SK-N-SH treated with all-trans-retinoic acid at 6 μM for 48 hours (cell line): ENCODE results near the gene TRIM66.

Source experiments
- ESRRG ChIP-seq: fragments of 250-450 bp; sonication (Bioruptor Pico); IDR thresholded peaks from 2 replicates; pipeline ENCODE4 v1.6.1; 2021; ENCODE audit warnings: mild to moderate bottlenecking
- PPARA ChIP-seq: fragments of 250-450 bp; sonication (Bioruptor Pico); IDR thresholded peaks from 2 replicates; pipeline ENCODE4 v1.5.0; 2020; ENCODE audit warnings: mild to moderate bottlenecking, borderline replicate concordance
- ZFP3 ChIP-seq: fragments of 250-450 bp; sonication (Bioruptor Pico); IDR thresholded peaks from 2 replicates; pipeline ENCODE4 v1.5.0; 2020; ENCODE audit warnings: mild to moderate bottlenecking, moderate library complexity
- ZFP30 ChIP-seq: fragments of 450-650 bp; formaldehyde crosslinking; IDR thresholded peaks from 2 replicates; pipeline ENCODE4 v1.5.0; 2022; ENCODE audit warnings: mild to moderate bottlenecking, moderate library complexity
- ZNF70 ChIP-seq: fragments of 450-650 bp; formaldehyde crosslinking; IDR thresholded peaks from 2 replicates; pipeline ENCODE4 v1.5.0; 2020; ENCODE audit warnings: mild to moderate bottlenecking, moderate library complexity
- TF ChIP-seq, protein P1 (sequence below): fragments of 250-450 bp; sonication (Bioruptor Pico); IDR thresholded peaks from 2 replicates; pipeline ENCODE4 v1.8.0; 2020; ENCODE audit warnings: mild to moderate bottlenecking, moderate library complexity, borderline replicate concordance

DNA sequence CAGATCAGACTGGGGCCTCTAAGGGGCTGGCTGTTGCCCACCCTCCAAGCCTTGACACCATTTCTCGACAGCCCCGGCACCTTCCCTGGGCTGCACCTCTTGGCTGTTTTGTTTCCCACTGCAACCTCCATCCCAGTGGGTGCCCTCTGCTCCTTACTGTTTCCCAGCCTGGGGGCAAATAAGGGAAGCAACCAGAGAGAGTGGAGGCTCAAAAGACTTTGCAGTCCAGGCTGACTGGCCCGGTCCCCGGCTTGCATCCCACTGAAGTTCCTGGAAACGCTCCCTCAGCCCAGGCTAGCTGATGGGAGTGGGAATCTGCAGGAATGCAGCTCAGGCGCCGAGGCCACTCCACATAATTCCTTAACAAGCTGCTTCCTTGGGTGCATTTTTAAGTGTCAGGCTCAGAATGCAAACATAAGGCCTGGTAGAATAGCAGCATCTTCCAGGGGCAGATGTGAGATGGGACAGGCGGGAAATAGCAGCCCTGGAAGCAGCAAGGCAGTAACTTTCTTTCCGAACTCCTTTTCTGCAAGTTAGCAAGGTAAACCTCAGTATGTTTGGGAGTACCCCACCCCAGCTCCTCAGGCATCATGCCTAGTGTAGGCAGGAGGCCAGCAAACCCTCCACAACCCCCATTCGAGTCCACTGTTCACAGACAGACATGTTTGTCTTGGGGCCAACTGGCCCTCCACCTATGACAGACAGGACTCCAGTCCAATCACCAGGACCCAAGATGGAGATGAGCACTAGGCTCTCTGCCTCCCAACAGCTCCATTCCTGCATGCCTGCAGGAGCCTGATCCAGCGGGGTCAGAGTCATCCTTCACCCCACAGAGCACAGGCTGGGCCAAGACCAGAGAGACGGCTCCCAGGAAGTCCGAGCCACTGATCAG is 39.4 kb upstream of the TRIM66 start:
- no peak for TF ChIP-seq ZNF70 (CRISPR knock-in tag)
- TF ChIP-seq ZFP3, result no peak
- no peak for TF ChIP-seq ZFP30 (CRISPR knock-in tag)
- no peak for TF ChIP-seq ESRRG (CRISPR knock-in tag)
- no peak for TF ChIP-seq PPARA (CRISPR knock-in tag)
- TF ChIP-seq, protein P1, sequence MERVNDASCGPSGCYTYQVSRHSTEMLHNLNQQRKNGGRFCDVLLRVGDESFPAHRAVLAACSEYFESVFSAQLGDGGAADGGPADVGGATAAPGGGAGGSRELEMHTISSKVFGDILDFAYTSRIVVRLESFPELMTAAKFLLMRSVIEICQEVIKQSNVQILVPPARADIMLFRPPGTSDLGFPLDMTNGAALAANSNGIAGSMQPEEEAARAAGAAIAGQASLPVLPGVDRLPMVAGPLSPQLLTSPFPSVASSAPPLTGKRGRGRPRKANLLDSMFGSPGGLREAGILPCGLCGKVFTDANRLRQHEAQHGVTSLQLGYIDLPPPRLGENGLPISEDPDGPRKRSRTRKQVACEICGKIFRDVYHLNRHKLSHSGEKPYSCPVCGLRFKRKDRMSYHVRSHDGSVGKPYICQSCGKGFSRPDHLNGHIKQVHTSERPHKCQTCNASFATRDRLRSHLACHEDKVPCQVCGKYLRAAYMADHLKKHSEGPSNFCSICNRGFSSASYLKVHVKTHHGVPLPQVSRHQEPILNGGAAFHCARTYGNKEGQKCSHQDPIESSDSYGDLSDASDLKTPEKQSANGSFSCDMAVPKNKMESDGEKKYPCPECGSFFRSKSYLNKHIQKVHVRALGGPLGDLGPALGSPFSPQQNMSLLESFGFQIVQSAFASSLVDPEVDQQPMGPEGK, result no peak
